Gastrocnemius medialis (tissue), 4 donors: Measurements from ENCODE around the gene LTBP1. TPM values are rescaled to one million over a fixed set of nuclear protein-coding genes. Genes with fewer than 3 reads are reported as not detected.

ENCODE experiments used
- ATAC-seq, 2 donors: fragments of 150-250 bp; one replicate each; pipeline ENCODE4 v1.9.1; 2016
- DNase-seq, 2 donors: peaks; one replicate each; pipeline ENCODE4 v3.0.0-alpha.2; 2019
- H3K27ac ChIP-seq, 4 donors: fragments of 200-600 bp; sonication (generic); 1 replicate in 1 of 4; 2 replicates in 3 of 4; pipeline ENCODE4 v1.5.1; 2016 to 2018; ENCODE audit warnings: mild to moderate bottlenecking in 2 of 4, moderate library complexity in 1 of 4
- H3K27me3 ChIP-seq, 3 donors: fragments of 200-600 bp; sonication (generic) in 2 of 3; 1 replicate in 1 of 3; 2 replicates in 2 of 3; pipeline versions ENCODE4 v1.5.1 to v1.6.0; 2016 to 2019; ENCODE audit warnings: mild to moderate bottlenecking in 1 of 3, moderate library complexity in 1 of 3
- H3K36me3 ChIP-seq, 2 donors: fragments of 200-600 bp; sonication (generic) in 1 of 2; one replicate each; pipeline ENCODE4 v1.5.1; 2017 to 2018
- H3K4me1 ChIP-seq, 2 donors: fragments of 200-600 bp; sonication (generic) in 1 of 2; one replicate each; pipeline ENCODE4 v1.5.1; 2016 to 2017; ENCODE audit warnings: mild to moderate bottlenecking in 2 of 2
- H3K4me3 ChIP-seq, 4 donors: fragments of 200-600 bp; sonication (generic) in 3 of 4; 1 replicate in 1 of 4; 2 replicates in 3 of 4; pipeline ENCODE4 v1.5.1; 2016 to 2019; ENCODE audit warnings: mild to moderate bottlenecking in 2 of 4
- H3K9me3 ChIP-seq, 3 donors: fragments of 200-600 bp; sonication (generic) in 2 of 3; 1 replicate in 1 of 3; 2 replicates in 2 of 3; pipeline ENCODE4 v1.5.1; 2016 to 2019
- CTCF ChIP-seq, 5 experiments: fragments of 450-650 bp in 3 of 5; fragments of 200-600 bp in 2 of 5; sonication (generic) in 2 of 5; IDR thresholded peaks in 4 of 5; conservative IDR thresholded peaks in 1 of 5; 1 replicate in 4 of 5; 2 replicates in 1 of 5; pipeline ENCODE4 v1.5.1; 2016 to 2019; ENCODE audit warnings: antibody characterized with exemption in 5 of 5, mild to moderate bottlenecking in 3 of 5, moderate library complexity in 3 of 5
- POLR2A ChIP-seq, 2 donors: fragments of 450-650 bp; IDR thresholded peaks; one replicate each; pipeline ENCODE4 v1.6.1; 2017; ENCODE audit warnings: antibody characterized with exemption in 2 of 2, mild to moderate bottlenecking in 2 of 2, moderate library complexity in 2 of 2
- in situ Hi-C, 4 donors: fragments of 200-750 bp; cut with MboI; loops; one replicate each; pipeline versions ENCODE4 v1.15.0 to v1.8.0; 2017; ENCODE audit warnings: low sequenced_read_pairs in 4 of 4
- intact Hi-C: fragments of 100-400 bp; cut with DNase I; formaldehyde crosslinking; loops from one replicate; pipeline ENCODE4 v1.15.1; 2023; ENCODE audit warnings: low total_unique reads
- total RNA-seq, 4 donors: library from RNA; depleted of rRNA; stranded (reverse); fragments of >200 nt; gene quantifications; one replicate each; pipeline versions ENCODE4 v1.1.0 to v1.2.3, GENCODE V29; 2016

The LTBP1 gene
- total RNA-seq, 4 donors from 2014 or later, result 8.0 to 42.8 (median 18.4) TPM

DNA sequence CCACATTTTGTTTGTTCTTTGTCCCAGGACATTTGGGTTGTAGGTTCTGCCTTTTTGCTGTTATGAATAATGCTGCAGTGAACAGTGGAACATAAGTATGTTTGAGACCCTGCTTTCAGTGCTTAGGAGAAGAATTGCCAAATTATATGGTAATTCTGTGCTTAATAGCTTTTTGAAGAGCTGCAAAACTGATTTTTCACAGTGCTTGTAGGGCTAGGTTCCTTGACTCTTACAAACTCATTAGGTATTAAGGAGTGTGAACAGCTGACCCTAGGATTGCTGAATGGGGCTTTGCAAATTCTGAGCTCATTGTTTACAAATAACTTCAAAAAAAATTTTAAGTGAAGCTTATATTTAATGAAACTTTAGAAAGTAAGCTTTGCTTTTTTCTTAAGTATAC is 154.2 kb downstream of the LTBP1 start:
- Histone ChIP-seq H3K4me1 (peaks cover 0 to 5% of the 10 kb centered on the region in 2 donors), H3K36me3 (no peaks in the 10 kb centered on the region), H3K9me3 (no peaks in the 10 kb centered on the region), H3K27me3 (no peaks in the 10 kb centered on the region), H3K4me3 (no peak overlapping the region), H3K27ac (no peak overlapping the region)
- ATAC-seq (no peak), DNase-seq (no peak)
- intact Hi-C loops, result no loop called here
- in situ Hi-C loops, result no loop called here
- TF ChIP-seq POLR2A (IDR thresholded peaks at IDR 0.05) (no peak), CTCF (IDR thresholded peaks at IDR 0.05 in 4 of 5, conservative IDR thresholded peaks at IDR 0.05 in 1 of 5) (no peak)

- intact Hi-C loops, result no loop called here
- ATAC-seq (no peak), DNase-seq (no peak)
- H3K27me3 ChIP-seq, result no peaks in the 10 kb centered on the region
- peaks cover 0 to 5% of the 10 kb centered on the region in 2 donors for H3K4me1 ChIP-seq
- TF ChIP-seq POLR2A (IDR thresholded peaks at IDR 0.05), result no peak
- TF ChIP-seq CTCF (IDR thresholded peaks at IDR 0.05 in 4 of 5, conservative IDR thresholded peaks at IDR 0.05 in 1 of 5), result no peak
- H3K27ac ChIP-seq, result no peak overlapping the region
- no peak overlapping the region for H3K4me3 ChIP-seq
- in situ Hi-C loops, result no loop called here
- no peaks in the 10 kb centered on the region for H3K36me3 ChIP-seq
- H3K9me3 ChIP-seq, result no peaks in the 10 kb centered on the region
Observed at GRCh38 chr2:33104052-33104623, 157.4 kb downstream of the LTBP1 start.

DNA sequence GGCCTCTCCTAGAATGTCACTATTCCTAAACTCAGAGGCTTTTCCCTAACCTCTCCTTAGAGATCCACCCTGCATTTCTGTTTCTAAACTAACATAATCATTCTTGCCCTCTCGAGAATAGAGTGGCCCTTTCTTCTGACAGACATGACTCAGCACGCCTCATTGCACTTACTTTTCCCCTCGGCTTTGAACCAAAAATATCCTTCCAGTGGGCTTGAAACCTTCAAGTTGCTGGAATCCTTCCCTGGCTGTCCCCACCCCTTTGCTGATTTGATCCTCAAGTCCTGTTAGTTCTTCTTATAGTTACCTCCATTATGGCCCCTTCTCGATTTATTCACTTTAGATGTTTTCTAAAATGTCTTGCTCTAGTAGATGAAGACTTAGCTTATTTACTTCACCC is 158.0 kb downstream of the LTBP1 start:
- Histone ChIP-seq H3K9me3 (no peaks in the 10 kb centered on the region), H3K36me3 (no peaks in the 10 kb centered on the region), H3K27ac (no peak overlapping the region), H3K27me3 (no peaks in the 10 kb centered on the region), H3K4me3 (no peak overlapping the region), H3K4me1 (peaks cover 0 to 5% of the 10 kb centered on the region in 2 donors)
- in situ Hi-C loops, result no loop called here
- no peak for TF ChIP-seq POLR2A (IDR thresholded peaks at IDR 0.05)
- DNase-seq, result no peak
- no peak for ATAC-seq
- intact Hi-C loops, result no loop called here

GRCh38 chr2:33106115-33106514 is 159.4 kb downstream of the LTBP1 start:
- Histone ChIP-seq H3K9me3 (no peaks in the 10 kb centered on the region), H3K36me3 (no peaks in the 10 kb centered on the region), H3K27me3 (no peaks in the 10 kb centered on the region), H3K4me1 (peaks cover 0 to 5% of the 10 kb centered on the region in 2 donors), H3K4me3 (no peak overlapping the region), H3K27ac (no peak overlapping the region)
- intact Hi-C loops, result no loop called here
- no peak for DNase-seq
- ATAC-seq, result no peak
- in situ Hi-C loops, result no loop called here
- TF ChIP-seq CTCF (IDR thresholded peaks at IDR 0.05 in 4 of 5, conservative IDR thresholded peaks at IDR 0.05 in 1 of 5), result no peak
- TF ChIP-seq POLR2A (IDR thresholded peaks at IDR 0.05), result no peak

DNA sequence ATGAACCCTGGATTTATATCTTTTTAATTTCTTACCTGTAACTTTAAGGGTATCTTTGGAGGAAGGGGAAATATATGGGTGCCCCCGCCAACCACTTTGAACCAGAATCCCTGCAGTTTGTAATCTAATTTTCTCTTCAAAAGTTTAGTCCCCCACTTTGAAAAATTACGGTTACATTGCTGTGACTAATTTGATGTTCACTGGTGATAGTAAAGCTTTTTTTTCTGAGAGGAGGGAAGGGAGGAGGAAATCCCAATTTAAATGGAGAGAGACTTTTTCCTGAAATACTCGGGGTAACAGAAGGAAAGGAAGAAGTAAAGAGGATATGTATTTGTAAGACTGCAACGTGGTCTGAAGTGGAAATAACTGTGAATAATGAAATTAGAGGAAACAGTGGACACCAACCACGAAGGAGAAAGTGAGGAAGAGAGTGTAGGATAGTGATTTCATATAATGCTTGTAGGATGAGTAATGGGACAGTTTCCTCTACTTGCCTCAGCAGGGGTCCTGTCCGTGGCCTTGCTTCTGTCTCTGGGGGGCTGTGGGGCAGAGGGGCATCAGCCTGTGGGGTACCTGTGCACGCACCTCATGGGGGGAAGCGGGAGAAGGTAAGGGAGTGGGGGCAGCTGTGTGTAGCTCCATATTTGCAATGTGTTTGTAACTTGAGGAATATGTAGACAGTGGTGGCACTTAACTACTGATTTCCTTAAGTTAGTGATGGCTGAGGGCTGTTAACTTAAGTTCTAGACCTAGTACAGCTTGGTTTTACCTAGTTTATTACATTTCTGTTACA is 161.1 kb downstream of the LTBP1 start:
- Histone ChIP-seq H3K4me1 (peaks cover 0 to 2% of the 10 kb centered on the region in 2 donors), H3K9me3 (no peaks in the 10 kb centered on the region), H3K27ac (no peak overlapping the region), H3K4me3 (no peak overlapping the region), H3K27me3 (no peaks in the 10 kb centered on the region), H3K36me3 (no peaks in the 10 kb centered on the region)
- in situ Hi-C loops, result no loop called here
- ATAC-seq (no peak), DNase-seq (no peak)
- intact Hi-C loops, result no loop called here
- TF ChIP-seq CTCF (IDR thresholded peaks at IDR 0.05 in 4 of 5, conservative IDR thresholded peaks at IDR 0.05 in 1 of 5) (no peak), POLR2A (IDR thresholded peaks at IDR 0.05) (no peak)
